ENCODE measurements around the gene LEKR1.

The LEKR1 gene

GRCh38 chr3:156834435-156834834 lies 8.3 kb downstream of the LEKR1 start:
- no peak for ATAC-seq (replicated peaks)
- no peaks in the 10 kb centered on the region for H3K4me1 Mint-ChIP-seq (ENCODE audit: low read depth in 2 of 2)
- DNase-seq = no peak

GRCh38 chr3:156834962-156835535 lies 8.9 kb downstream of the LEKR1 start:
- H3K4me3 Mint-ChIP-seq = no peak overlapping the region

More at GRCh38 chr3:156834435-156834834, 8.3 kb downstream of the LEKR1 start:
- no peaks in the 10 kb centered on the region for H3K9me3 Mint-ChIP-seq
- no peak overlapping the region for H3K27ac Mint-ChIP-seq
- no peaks in the 10 kb centered on the region for H3K27me3 Mint-ChIP-seq
- H3K36me3 Mint-ChIP-seq (ENCODE audit: insufficient read depth) = no peaks in the 10 kb centered on the region
- H3K4me3 Mint-ChIP-seq = no peak overlapping the region

GRCh38 chr3:156836701-156837100 lies 10.5 kb downstream of the LEKR1 start:
- no peak overlapping the region for H3K4me3 Mint-ChIP-seq
- DNase-seq (no peak), ATAC-seq (replicated peaks) (no peak)
- no peak overlapping the region for H3K27ac Mint-ChIP-seq
- H3K4me1 Mint-ChIP-seq (ENCODE audit: low read depth in 2 of 2) = no peaks in the 10 kb centered on the region
- no peaks in the 10 kb centered on the region for H3K9me3 Mint-ChIP-seq
- no peaks in the 10 kb centered on the region for H3K36me3 Mint-ChIP-seq (ENCODE audit: insufficient read depth)
- H3K27me3 Mint-ChIP-seq = no peaks in the 10 kb centered on the region

More at GRCh38 chr3:156834962-156835535, 8.9 kb downstream of the LEKR1 start:
- no peaks in the 10 kb centered on the region for H3K27me3 Mint-ChIP-seq
- H3K4me1 Mint-ChIP-seq (ENCODE audit: low read depth in 2 of 2) = no peaks in the 10 kb centered on the region
- no peaks in the 10 kb centered on the region for H3K9me3 Mint-ChIP-seq
- H3K27ac Mint-ChIP-seq = no peak overlapping the region
- no peak for ATAC-seq (replicated peaks)
- no peaks in the 10 kb centered on the region for H3K36me3 Mint-ChIP-seq (ENCODE audit: insufficient read depth)
- no peak for DNase-seq

- DNase-seq (no peak), ATAC-seq (replicated peaks) (no peak)
- no peaks in the 10 kb centered on the region for H3K27me3 Mint-ChIP-seq
- peak overlapping the region in 1 of 2 donors; percentile 35 for H3K27ac Mint-ChIP-seq
- H3K9me3 Mint-ChIP-seq = no peaks in the 10 kb centered on the region
- no peaks in the 10 kb centered on the region for H3K4me1 Mint-ChIP-seq (ENCODE audit: low read depth in 2 of 2)
- no peak overlapping the region for H3K4me3 Mint-ChIP-seq
- no peaks in the 10 kb centered on the region for H3K36me3 Mint-ChIP-seq (ENCODE audit: insufficient read depth)
These were observed 11.0 kb downstream of the LEKR1 start for GRCh38 chr3:156837115-156837514.

- H3K27me3 Mint-ChIP-seq = no peaks in the 10 kb centered on the region
- no peaks in the 10 kb centered on the region for H3K36me3 Mint-ChIP-seq (ENCODE audit: insufficient read depth)
- ATAC-seq (replicated peaks) (no peak), DNase-seq (no peak)
- no peaks in the 10 kb centered on the region for H3K9me3 Mint-ChIP-seq
- no peak overlapping the region for H3K4me3 Mint-ChIP-seq
- H3K4me1 Mint-ChIP-seq (ENCODE audit: low read depth in 2 of 2) = no peaks in the 10 kb centered on the region
- no peak overlapping the region for H3K27ac Mint-ChIP-seq
These were observed 11.9 kb downstream of the LEKR1 start for GRCh38 chr3:156838035-156838434.

GRCh38 chr3:156840826-156841689 lies 14.9 kb downstream of the LEKR1 start:
- Mint-ChIP-seq H3K4me3 (no peak overlapping the region), H3K9me3 (no peaks in the 10 kb centered on the region), H3K27ac (no peak overlapping the region), H3K4me1 (ENCODE audit: low read depth in 2 of 2) (no peaks in the 10 kb centered on the region), H3K36me3 (ENCODE audit: insufficient read depth) (no peaks in the 10 kb centered on the region), H3K27me3 (no peaks in the 10 kb centered on the region)
- ATAC-seq (replicated peaks) = no peak
- no peak for DNase-seq

- no peaks in the 10 kb centered on the region for H3K4me1 Mint-ChIP-seq (ENCODE audit: low read depth in 2 of 2)
- ATAC-seq (replicated peaks) = no peak
- H3K4me3 Mint-ChIP-seq = no peak overlapping the region
- no peaks in the 10 kb centered on the region for H3K9me3 Mint-ChIP-seq
- no peaks in the 10 kb centered on the region for H3K27me3 Mint-ChIP-seq
- DNase-seq = no peak
- no peak overlapping the region for H3K27ac Mint-ChIP-seq
- H3K36me3 Mint-ChIP-seq (ENCODE audit: insufficient read depth) = no peaks in the 10 kb centered on the region
These were observed 17.1 kb downstream of the LEKR1 start for GRCh38 chr3:156843071-156843808.

- no peak for ATAC-seq (replicated peaks)
- H3K4me3 Mint-ChIP-seq = no peak overlapping the region
- no peaks in the 10 kb centered on the region for H3K27me3 Mint-ChIP-seq
- H3K36me3 Mint-ChIP-seq (ENCODE audit: insufficient read depth) = no peaks in the 10 kb centered on the region
- H3K27ac Mint-ChIP-seq = no peak overlapping the region
- DNase-seq = no peak
- no peaks in the 10 kb centered on the region for H3K9me3 Mint-ChIP-seq
- no peaks in the 10 kb centered on the region for H3K4me1 Mint-ChIP-seq (ENCODE audit: low read depth in 2 of 2)
These were observed 21.7 kb downstream of the LEKR1 start for GRCh38 chr3:156847752-156848448.

- H3K27ac Mint-ChIP-seq = no peak overlapping the region
- no peaks in the 10 kb centered on the region for H3K36me3 Mint-ChIP-seq (ENCODE audit: insufficient read depth)
- H3K4me1 Mint-ChIP-seq (ENCODE audit: low read depth in 2 of 2) = no peaks in the 10 kb centered on the region
- no peak overlapping the region for H3K4me3 Mint-ChIP-seq
- H3K27me3 Mint-ChIP-seq = no peaks in the 10 kb centered on the region
- ATAC-seq (replicated peaks) = no peak
- no peak for DNase-seq
- no peaks in the 10 kb centered on the region for H3K9me3 Mint-ChIP-seq
These were observed 33.4 kb downstream of the LEKR1 start for GRCh38 chr3:156859578-156859977.

- H3K4me3 Mint-ChIP-seq = no peak overlapping the region
- H3K4me1 Mint-ChIP-seq (ENCODE audit: low read depth in 2 of 2) = no peaks in the 10 kb centered on the region
- no peak for ATAC-seq (replicated peaks)
- no peaks in the 10 kb centered on the region for H3K9me3 Mint-ChIP-seq
- no peaks in the 10 kb centered on the region for H3K36me3 Mint-ChIP-seq (ENCODE audit: insufficient read depth)
- DNase-seq = no peak
- H3K27me3 Mint-ChIP-seq = no peaks in the 10 kb centered on the region
- H3K27ac Mint-ChIP-seq = no peak overlapping the region
These were observed 34.7 kb downstream of the LEKR1 start for GRCh38 chr3:156860873-156861272.

GRCh38 chr3:156862338-156862737 lies 36.2 kb downstream of the LEKR1 start:
- no peaks in the 10 kb centered on the region for H3K4me1 Mint-ChIP-seq (ENCODE audit: low read depth in 2 of 2)
- no peak for ATAC-seq (replicated peaks)
- H3K4me3 Mint-ChIP-seq = no peak overlapping the region
- H3K36me3 Mint-ChIP-seq (ENCODE audit: insufficient read depth) = no peaks in the 10 kb centered on the region
- H3K9me3 Mint-ChIP-seq = no peaks in the 10 kb centered on the region
- no peak for DNase-seq
- H3K27me3 Mint-ChIP-seq = no peaks in the 10 kb centered on the region
- H3K27ac Mint-ChIP-seq = no peak overlapping the region

- no peaks in the 10 kb centered on the region for H3K36me3 Mint-ChIP-seq (ENCODE audit: insufficient read depth)
- H3K9me3 Mint-ChIP-seq = no peaks in the 10 kb centered on the region
- H3K27me3 Mint-ChIP-seq = no peaks in the 10 kb centered on the region
- no peak overlapping the region for H3K4me3 Mint-ChIP-seq
- no peak for DNase-seq
- no peak for ATAC-seq (replicated peaks)
- H3K27ac Mint-ChIP-seq = no peak overlapping the region
- no peaks in the 10 kb centered on the region for H3K4me1 Mint-ChIP-seq (ENCODE audit: low read depth in 2 of 2)
These were observed 39.6 kb downstream of the LEKR1 start for GRCh38 chr3:156865732-156866131.

GRCh38 chr3:156867174-156867573 lies 41.0 kb downstream of the LEKR1 start:
- ATAC-seq (replicated peaks) (no peak), DNase-seq (no peak)
- H3K4me3 Mint-ChIP-seq = no peak overlapping the region
- no peaks in the 10 kb centered on the region for H3K27me3 Mint-ChIP-seq
- H3K36me3 Mint-ChIP-seq (ENCODE audit: insufficient read depth) = no peaks in the 10 kb centered on the region
- no peaks in the 10 kb centered on the region for H3K4me1 Mint-ChIP-seq (ENCODE audit: low read depth in 2 of 2)
- H3K27ac Mint-ChIP-seq = no peak overlapping the region
- H3K9me3 Mint-ChIP-seq = no peaks in the 10 kb centered on the region

All from effector memory CD8-positive, alpha-beta T cell (primary cell).